Measurements from ENCODE around the gene KRTAP4-16.

DNA sequence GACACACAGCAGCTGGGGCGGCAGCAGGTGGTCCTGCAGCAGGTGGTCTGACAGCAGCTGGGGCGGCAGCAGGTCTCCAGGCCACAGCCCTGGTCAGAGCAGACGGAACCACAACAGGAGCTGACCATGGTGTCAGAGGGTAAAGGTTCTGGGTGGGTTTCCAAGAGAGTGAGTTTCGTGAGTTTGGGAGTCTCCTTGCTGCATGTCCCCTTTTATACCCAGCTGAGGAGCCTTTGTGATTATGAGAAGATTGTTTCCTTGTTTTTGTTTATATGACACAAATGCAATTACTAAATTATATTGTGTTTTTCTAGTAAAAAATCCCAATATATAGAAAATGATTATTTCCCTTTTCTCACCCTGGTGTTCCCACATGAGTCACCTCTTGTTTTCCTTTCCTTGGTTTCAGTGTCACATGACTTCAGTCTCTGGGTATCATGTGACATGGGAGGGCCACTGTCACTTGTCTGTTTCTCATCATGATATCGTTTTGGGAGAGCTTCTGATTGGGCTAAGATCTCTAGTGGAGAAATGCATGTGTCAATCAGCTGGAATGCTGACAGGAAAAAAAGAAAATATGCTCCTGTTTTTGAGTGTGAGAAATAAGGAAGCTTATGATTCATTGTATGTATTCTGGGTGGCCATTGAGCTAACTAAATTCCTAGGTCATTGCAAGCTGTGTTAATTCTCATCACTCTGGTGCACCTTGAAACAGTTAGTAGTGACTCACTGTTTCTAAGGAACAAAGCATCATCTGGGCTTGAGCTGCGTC, 38.5 kb upstream of the KRTAP4-16 start, which contains the start of gene KRTAP4-6:
- TF ChIP-seq, protein P1, sequence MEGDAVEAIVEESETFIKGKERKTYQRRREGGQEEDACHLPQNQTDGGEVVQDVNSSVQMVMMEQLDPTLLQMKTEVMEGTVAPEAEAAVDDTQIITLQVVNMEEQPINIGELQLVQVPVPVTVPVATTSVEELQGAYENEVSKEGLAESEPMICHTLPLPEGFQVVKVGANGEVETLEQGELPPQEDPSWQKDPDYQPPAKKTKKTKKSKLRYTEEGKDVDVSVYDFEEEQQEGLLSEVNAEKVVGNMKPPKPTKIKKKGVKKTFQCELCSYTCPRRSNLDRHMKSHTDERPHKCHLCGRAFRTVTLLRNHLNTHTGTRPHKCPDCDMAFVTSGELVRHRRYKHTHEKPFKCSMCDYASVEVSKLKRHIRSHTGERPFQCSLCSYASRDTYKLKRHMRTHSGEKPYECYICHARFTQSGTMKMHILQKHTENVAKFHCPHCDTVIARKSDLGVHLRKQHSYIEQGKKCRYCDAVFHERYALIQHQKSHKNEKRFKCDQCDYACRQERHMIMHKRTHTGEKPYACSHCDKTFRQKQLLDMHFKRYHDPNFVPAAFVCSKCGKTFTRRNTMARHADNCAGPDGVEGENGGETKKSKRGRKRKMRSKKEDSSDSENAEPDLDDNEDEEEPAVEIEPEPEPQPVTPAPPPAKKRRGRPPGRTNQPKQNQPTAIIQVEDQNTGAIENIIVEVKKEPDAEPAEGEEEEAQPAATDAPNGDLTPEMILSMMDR (IDR thresholded peaks at IDR 0.05 in 4 of 5, conservative IDR thresholded peaks at IDR 0.05 in 1 of 5) = no peak
- TF ChIP-seq POLR2A (IDR thresholded peaks at IDR 0.05) = no peak
